IgD-negative memory B cell (primary cell): ENCODE results near the gene NME3. TPM values are rescaled to one million over a fixed set of nuclear protein-coding genes. Genes with fewer than 3 reads are reported as not detected.

ENCODE experiments used
- H3K27ac Mint-ChIP-seq, 3 donors: one replicate each; pipeline ENCODE4 v1.8.0; 2020 to 2022; ENCODE audit warnings: mild to moderate bottlenecking in 3 of 3, mixed read lengths in 3 of 3, moderate library complexity in 1 of 3
- H3K27me3 Mint-ChIP-seq: one replicate; pipeline ENCODE4 v1.8.0; 2021; ENCODE audit warnings: mixed read lengths
- H3K36me3 Mint-ChIP-seq: one replicate; pipeline ENCODE4 v1.8.0; 2020; ENCODE audit warnings: mild to moderate bottlenecking, mixed read lengths
- H3K4me1 Mint-ChIP-seq, 3 donors: one replicate each; pipeline ENCODE4 v1.8.0; 2020 to 2022; ENCODE audit warnings: mixed read lengths in 3 of 3, mild to moderate bottlenecking in 1 of 3
- H3K4me3 Mint-ChIP-seq, 4 donors: one replicate each; pipeline ENCODE4 v1.8.0; 2020 to 2022; ENCODE audit warnings: mild to moderate bottlenecking in 4 of 4, mixed read lengths in 4 of 4, moderate library complexity in 3 of 4
- H3K9me3 Mint-ChIP-seq, 3 donors: one replicate each; pipeline ENCODE4 v1.8.0; 2020 to 2021; ENCODE audit warnings: mixed read lengths in 3 of 3, mild to moderate bottlenecking in 1 of 3
- polyA plus RNA-seq: library from polyadenylated mRNA; unstranded; fragments of 300-500 nt; fragmentation: Illumina TruSeq; gene quantifications from one replicate; pipeline ENCODE4 v1.2.3, GENCODE V29; 2021

The NME3 gene
- 66.1 TPM for polyA plus RNA-seq

DNA sequence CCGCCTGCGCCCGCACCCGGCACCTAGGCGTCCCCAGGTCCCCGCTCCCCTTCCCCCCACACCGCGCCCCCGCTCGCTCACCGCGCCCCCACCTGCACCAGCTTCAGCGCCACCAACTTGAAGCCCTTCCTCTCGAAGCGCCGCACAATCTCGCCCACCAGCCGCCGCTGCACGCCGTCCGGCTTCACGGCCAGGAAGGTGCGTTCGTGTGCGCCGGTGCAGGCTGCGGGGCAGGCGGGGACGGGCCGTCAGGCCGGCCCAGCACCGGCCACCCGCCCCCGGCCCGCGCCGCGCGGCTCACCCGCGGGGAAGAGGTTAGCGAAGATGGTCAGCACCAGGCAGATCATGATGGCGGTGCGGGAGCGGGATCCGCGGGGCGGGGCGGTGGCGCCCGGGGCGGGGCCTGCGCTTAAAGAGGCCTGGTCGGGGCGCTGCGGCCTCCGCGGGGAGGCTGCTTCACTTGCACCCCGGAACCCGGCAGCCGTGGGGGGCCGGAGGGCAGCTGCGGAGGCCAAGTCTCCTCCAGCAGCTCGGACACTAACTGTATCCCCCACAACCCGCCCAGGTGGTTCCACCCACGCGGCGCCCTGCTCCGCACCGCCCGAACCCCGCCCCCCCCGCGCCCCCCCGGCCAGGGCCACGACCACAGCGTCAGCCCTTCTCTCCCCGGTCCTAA, at the start of gene NME3:
Gene NME3, minus strand, starts transcription at position 356 of the 676 bp plus-strand sequence. Its CDS starts 9 bp downstream, at position 347.
- Mint-ChIP-seq H3K27ac (peak within 1 kb of the TSS; percentile 87 to 99 (median 98)), H3K4me3 (peak within 1 kb of the TSS; percentile 94 to 99 (median 95)), H3K27me3 (no peaks in the 10 kb centered on the region), H3K36me3 (no peaks in the 10 kb centered on the region), H3K9me3 (no peaks in the 10 kb centered on the region), H3K4me1 (peaks cover 6 to 13% (median 8%) of the 10 kb centered on the region in 3 donors)

DNA sequence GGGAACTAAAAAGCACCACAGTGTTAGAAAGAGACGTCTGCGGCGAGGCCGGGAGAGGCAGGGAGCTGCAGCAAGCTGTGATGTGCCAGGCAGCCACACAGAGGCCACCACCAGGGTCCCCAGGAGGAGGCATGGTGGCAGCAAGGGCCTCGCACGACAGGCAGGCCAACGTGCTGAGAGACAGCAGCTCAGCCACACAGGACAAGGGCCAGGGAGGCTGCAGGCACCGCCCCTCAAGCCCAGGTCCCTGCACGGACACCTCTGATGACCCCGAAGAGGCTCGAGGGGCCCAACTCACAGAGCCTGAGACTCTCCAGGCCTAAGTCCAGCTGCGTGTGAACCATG, 49.6 kb upstream of the NME3 start:
- no peaks in the 10 kb centered on the region for H3K9me3 Mint-ChIP-seq
- H3K27me3 Mint-ChIP-seq: no peaks in the 10 kb centered on the region
- H3K27ac Mint-ChIP-seq: peak overlapping the region in 1 of 3 donors; percentile 28
- no peak overlapping the region for H3K4me3 Mint-ChIP-seq
- no peaks in the 10 kb centered on the region for H3K36me3 Mint-ChIP-seq
- peaks cover 0 to 13% (median 6%) of the 10 kb centered on the region in 3 donors for H3K4me1 Mint-ChIP-seq

DNA sequence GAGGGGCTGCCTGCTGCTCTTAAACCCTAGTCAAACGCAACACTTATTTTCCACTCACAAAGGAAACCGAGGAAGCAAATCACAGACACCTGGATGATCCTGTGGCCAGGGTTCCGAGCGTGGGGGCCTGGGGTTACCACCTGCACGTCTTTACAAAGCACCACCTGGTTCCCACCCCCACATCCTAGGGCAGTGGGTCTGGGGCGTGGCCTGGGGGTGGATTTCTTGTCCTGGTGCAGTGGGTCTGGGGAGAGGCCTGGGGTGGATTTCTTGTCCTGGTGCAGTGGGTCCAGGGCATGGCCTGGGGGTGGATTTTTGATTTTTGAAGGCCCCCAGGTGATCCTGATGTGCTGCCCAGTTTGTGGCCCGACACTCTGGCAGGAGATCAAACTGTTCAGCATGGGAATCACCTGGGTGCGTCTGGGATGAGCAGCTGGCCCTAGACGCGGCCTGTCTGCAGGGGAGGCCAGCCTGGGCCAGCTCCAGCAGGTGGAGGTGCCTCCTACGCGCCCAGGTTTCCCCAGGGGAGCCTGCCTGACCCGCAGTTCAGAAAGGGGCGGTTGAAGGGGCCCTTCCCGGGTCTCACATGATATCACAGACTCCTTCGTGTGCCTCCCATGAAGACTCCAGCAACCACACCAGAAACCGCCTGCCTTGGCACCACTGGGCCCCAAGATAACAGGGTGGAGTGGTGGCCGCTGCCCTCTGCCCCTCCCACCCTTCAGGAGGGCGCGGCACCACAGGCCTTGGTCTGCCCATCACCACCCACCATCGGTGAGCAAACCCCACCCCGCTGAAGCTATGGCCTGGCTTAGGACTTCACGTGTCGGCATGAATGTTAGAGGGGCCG, 49.0 kb upstream of the NME3 start:
- H3K36me3 Mint-ChIP-seq: peaks cover 2% of the 10 kb centered on the region
- H3K4me3 Mint-ChIP-seq: no peak overlapping the region
- peaks cover 0 to 7% (median 6%) of the 10 kb centered on the region in 3 donors for H3K4me1 Mint-ChIP-seq
- no peaks in the 10 kb centered on the region for H3K27me3 Mint-ChIP-seq
- H3K27ac Mint-ChIP-seq: no peak overlapping the region
- H3K9me3 Mint-ChIP-seq: no peaks in the 10 kb centered on the region

DNA sequence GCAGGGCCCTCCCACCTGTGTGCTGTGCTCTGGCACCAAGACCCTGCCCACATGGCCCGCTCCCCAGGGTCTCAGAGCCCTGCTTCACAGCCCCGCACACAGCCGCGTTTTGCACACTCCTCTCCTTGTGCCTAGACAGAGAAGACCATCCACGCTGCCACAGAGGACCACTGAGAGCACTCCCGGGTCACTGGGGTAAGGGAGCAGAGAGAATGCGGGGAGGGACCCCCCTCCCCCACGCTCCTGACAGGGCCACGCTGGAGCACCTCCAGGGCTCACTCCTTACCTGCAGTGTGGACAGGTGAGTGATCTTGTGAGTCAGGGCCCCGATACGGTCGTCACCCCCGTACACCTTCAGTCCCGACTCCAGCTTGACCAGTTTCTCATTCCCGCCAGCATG, 48.3 kb upstream of the NME3 start:
- H3K27ac Mint-ChIP-seq: no peak overlapping the region
- H3K4me3 Mint-ChIP-seq: peak overlapping the region in 1 of 4 donors; percentile 77
- H3K9me3 Mint-ChIP-seq: no peaks in the 10 kb centered on the region
- peaks cover 2% of the 10 kb centered on the region for H3K36me3 Mint-ChIP-seq
- H3K4me1 Mint-ChIP-seq: peaks cover 0 to 7% (median 6%) of the 10 kb centered on the region in 3 donors
- H3K27me3 Mint-ChIP-seq: no peaks in the 10 kb centered on the region

DNA sequence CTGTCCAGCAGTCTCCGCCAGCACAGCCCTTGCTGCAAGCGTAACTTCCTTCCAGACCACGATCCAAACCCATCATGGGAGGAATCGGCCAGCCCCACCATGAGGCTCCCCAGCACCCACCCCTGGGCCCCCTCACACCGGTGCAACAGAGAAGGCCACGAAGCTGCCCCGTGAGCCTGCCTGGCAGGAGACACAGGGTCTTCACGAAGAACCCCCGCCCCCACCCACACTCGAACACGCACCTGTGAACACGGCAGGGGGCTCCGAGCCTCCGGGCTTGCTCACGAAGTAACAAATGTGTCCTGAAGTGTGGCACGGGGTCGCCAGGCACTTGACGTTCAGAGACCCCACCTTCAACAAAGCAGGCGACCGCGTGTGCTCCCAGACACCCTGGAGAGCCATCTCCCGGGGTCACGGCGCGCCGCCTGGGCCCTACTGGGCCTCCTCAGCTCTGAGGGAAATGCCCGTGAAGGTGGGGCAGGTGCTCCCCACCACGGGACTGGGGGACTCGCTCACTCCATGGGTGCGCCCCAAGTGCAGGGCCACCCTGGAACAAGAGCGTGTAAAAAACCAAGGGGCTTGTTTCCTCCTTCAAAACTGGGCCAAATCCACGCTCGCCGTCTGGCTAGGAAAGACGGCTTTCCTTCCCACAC, 47.7 kb upstream of the NME3 start:
- no peak overlapping the region for H3K4me3 Mint-ChIP-seq
- H3K27ac Mint-ChIP-seq: no peak overlapping the region
- H3K9me3 Mint-ChIP-seq: no peaks in the 10 kb centered on the region
- no peaks in the 10 kb centered on the region for H3K27me3 Mint-ChIP-seq
- H3K4me1 Mint-ChIP-seq: peaks cover 0 to 6% (median 3%) of the 10 kb centered on the region in 3 donors
- peaks cover 2% of the 10 kb centered on the region for H3K36me3 Mint-ChIP-seq

DNA sequence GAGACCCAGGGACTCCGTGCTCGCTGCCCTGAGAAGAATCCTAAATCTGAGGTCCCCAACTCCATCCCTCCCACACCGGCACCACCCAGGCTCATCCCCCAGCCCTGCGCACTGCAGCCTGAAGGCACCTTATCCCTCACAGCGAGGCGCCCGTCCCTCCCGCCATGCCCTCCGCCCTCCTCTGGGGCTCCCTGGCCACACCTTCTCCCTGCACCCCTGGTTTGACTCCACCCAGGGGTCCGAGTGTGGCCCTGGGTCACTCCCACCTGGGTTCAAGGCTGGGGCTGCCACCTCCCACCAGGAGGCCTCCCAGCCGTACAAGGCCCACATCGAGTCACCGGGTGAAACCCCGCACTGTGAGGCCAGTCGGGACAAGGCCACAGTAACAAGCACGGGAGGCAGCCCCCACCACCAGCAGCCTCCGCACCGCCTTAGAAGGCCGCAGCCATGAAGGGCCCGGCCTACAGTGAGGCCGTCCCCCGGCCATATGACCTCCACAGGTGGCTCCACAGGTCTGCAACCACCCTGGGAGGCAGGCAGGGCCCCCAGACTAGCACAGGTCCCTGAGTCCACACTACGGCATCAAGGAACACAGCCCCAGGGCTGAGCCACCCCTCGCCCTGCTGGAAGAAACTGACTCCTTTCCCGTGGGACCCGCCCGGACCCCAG, 47.0 kb upstream of the NME3 start:
- Mint-ChIP-seq H3K27ac (no peak overlapping the region), H3K9me3 (no peaks in the 10 kb centered on the region), H3K4me1 (peaks cover 1 to 2% (median 2%) of the 10 kb centered on the region in 3 donors), H3K4me3 (no peak overlapping the region), H3K36me3 (peaks cover 2% of the 10 kb centered on the region), H3K27me3 (no peaks in the 10 kb centered on the region)

DNA sequence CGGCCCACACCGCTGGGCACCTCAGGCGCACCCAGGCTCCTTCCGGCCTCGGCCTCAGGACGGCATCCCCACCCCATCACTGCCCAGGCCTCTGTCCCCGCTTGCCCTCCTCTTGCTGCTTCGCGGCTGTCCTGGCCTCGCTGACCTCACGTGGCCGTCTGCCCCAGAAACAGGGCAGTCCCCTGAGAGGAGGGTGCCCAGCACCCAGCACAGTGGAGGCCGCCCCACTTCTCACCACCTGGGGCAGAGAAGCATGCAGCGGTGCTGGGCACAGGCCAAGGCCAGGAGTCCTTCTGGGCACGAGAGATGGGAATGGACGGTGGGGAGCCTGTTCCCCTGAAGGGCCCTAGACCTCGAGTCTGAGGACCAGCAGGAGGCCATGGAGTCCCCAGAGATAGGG, 46.4 kb upstream of the NME3 start:
- Mint-ChIP-seq H3K4me3 (no peak overlapping the region), H3K9me3 (no peaks in the 10 kb centered on the region), H3K27me3 (no peaks in the 10 kb centered on the region), H3K27ac (no peak overlapping the region), H3K4me1 (peaks cover 1 to 5% (median 2%) of the 10 kb centered on the region in 3 donors), H3K36me3 (peaks cover 2% of the 10 kb centered on the region)

DNA sequence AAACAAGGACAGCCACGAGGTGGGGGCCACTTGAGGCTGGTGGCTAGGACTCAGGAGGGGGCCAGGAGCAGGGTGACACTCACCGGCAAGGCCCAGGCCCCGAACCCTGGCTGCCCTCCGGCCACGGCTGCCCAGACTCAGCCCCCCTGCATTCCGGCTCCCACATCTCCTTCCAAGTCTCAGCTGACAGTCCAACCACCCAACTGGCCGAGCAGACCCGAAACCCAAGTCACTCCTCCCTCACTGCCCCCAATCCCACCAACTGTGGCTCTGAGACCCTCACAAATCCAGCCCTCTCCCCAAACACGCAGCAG, 45.9 kb upstream of the NME3 start:
- H3K27ac Mint-ChIP-seq: no peak overlapping the region
- H3K36me3 Mint-ChIP-seq: peaks cover 2% of the 10 kb centered on the region
- H3K4me1 Mint-ChIP-seq: peaks cover 1 to 5% (median 2%) of the 10 kb centered on the region in 3 donors

DNA sequence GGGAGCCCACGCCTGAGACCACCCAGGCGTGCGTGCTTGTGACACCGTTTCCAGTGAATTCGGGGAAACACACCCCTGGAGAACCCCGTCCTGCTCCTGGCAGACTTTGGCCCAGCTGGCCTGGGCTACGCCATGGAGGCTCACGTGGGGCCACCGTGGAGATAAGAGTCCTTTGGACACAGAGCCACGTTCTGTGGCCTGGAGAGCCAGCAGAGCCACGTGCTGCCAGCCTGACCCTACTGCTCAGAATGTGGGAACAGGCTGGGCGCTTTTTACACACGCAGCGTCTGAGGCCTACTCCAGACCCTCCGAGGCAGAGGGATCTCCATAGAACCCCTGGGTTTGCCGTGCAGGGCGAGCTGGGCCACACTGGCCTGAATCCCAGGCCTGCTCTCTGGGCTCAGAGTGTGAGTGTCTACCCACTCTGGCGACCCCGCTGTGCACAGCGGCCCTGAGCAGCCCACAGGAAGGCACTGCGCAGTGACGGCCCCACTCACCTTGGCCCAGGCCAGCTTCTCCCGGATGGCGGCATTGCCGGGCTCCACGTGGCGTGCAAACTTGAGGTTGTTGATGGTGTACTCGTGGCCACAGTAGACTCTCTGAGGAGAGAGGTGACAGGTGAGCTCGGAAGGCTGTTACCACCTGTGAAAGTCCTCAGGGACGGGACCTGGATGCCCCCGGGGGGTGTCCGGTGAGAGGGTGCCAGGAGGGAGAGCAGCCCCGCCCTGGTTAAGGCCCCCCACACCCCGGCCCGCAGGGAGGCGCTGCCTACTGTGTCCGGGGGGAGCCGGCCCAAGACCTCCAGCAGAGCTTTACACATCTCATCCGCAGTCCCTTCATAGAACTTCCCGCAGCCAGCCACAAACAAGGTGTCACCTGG, 45.3 kb upstream of the NME3 start:
- H3K4me3 Mint-ChIP-seq: no peak overlapping the region
- H3K4me1 Mint-ChIP-seq: peaks cover 1 to 5% (median 2%) of the 10 kb centered on the region in 3 donors
- no peak overlapping the region for H3K27ac Mint-ChIP-seq
- H3K27me3 Mint-ChIP-seq: no peaks in the 10 kb centered on the region
- H3K9me3 Mint-ChIP-seq: no peaks in the 10 kb centered on the region
- H3K36me3 Mint-ChIP-seq: peaks cover 2% of the 10 kb centered on the region

More for the DNA sequence above, 45.9 kb upstream of the NME3 start:
- Mint-ChIP-seq H3K9me3 (no peaks in the 10 kb centered on the region), H3K4me3 (no peak overlapping the region), H3K27me3 (no peaks in the 10 kb centered on the region)

DNA sequence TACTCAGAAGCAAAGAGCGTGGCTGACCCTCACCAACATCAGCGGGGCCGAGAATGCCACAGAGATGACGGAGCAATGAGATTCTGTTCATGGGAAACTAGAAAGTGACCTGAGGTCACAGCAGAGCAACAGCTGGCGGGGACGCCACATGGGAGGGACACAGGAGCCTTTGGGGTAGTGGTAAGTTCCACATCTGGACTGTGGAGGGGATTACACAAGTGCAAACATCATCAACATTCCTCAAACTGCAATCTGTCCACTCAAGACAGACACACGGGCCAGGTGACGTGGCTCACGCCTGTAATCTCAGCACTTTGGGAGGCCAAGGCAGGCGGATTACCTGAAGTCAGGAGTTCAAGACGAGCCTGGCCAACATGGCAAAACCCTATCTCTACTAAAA, 44.1 kb upstream of the NME3 start:
- Mint-ChIP-seq H3K4me3 (no peak overlapping the region), H3K9me3 (no peaks in the 10 kb centered on the region), H3K4me1 (peaks cover 0 to 5% (median 2%) of the 10 kb centered on the region in 3 donors), H3K36me3 (peaks cover 2% of the 10 kb centered on the region), H3K27me3 (no peaks in the 10 kb centered on the region), H3K27ac (no peak overlapping the region)

DNA sequence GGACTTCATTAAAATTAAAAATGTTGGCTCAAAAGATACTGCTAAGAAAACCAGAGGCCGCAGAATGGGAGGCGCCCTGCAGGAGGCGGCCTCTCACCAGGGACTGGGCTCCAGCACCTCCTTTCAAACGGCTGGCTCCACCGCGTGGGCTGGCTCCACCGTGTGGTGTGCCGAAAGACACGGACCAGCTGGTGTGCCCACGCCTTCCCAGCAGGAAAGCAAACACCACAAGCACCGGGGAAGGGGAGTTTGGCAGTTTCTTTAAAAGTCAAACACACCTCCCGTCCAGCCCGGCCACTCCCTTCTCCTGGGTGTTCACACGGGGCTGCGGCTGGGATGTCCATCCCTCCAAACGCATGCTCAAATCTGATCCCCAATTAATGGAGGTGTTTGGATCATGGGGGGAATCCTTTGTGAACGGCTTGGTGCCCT, 41.4 kb upstream of the NME3 start:
- no peaks in the 10 kb centered on the region for H3K27me3 Mint-ChIP-seq
- H3K36me3 Mint-ChIP-seq: peaks cover 2% of the 10 kb centered on the region
- no peak overlapping the region for H3K27ac Mint-ChIP-seq
- H3K9me3 Mint-ChIP-seq: no peaks in the 10 kb centered on the region
- peaks cover 0 to 5% (median 2%) of the 10 kb centered on the region in 3 donors for H3K4me1 Mint-ChIP-seq
- H3K4me3 Mint-ChIP-seq: no peak overlapping the region

DNA sequence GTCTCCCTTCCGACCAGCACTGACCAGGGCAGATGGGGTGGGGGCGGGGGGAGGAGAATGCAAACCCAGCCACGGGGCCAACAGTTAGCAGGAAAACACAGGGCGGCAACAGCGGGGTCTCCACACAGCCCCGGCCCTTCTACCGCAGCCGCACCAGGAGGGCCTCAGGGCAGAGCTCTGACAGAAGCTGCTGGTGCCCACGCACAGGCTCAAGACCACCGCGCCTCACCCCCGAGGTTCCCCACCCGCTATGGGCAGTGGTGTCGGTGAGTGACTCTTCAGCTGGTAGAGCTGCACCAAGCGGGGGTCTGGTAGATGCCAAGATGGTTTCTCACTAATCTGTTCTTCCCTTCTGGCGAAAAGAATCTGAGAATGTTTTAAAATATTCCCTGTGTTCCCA, 39.2 kb upstream of the NME3 start:
- Mint-ChIP-seq H3K4me1 (peaks cover 0 to 5% (median 2%) of the 10 kb centered on the region in 3 donors), H3K4me3 (no peak overlapping the region), H3K36me3 (peaks cover 9% of the 10 kb centered on the region)

DNA sequence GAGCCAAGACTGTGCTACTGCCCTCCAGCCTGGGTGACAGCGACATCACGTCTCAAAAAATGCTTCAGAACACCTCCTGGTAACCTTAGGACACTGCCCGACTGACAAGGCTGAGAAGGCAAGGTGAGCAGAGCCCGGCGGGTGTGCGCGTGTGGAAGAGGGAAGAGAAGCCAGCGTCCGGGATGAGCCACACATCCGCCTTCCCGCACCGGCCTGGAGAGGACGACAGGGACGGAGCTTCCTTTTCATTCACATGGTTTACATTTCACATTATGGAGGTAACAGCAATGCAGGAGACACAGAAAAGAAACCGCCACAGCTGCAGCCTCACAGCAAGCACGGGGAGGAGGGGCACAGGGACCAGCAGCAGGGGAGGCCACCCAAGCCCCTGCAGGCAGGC, 38.8 kb upstream of the NME3 start:
- Mint-ChIP-seq H3K36me3 (peaks cover 8% of the 10 kb centered on the region), H3K4me1 (peaks cover 0 to 5% (median under 1%) of the 10 kb centered on the region in 3 donors), H3K27ac (no peak overlapping the region), H3K9me3 (peaks cover 0 to 2% (median 0%) of the 10 kb centered on the region in 3 donors), H3K27me3 (no peaks in the 10 kb centered on the region), H3K4me3 (no peak overlapping the region)

More for the DNA sequence above, 39.2 kb upstream of the NME3 start:
- Mint-ChIP-seq H3K9me3 (peaks cover 0 to 2% (median 0%) of the 10 kb centered on the region in 3 donors), H3K27ac (no peak overlapping the region), H3K27me3 (no peaks in the 10 kb centered on the region)

DNA sequence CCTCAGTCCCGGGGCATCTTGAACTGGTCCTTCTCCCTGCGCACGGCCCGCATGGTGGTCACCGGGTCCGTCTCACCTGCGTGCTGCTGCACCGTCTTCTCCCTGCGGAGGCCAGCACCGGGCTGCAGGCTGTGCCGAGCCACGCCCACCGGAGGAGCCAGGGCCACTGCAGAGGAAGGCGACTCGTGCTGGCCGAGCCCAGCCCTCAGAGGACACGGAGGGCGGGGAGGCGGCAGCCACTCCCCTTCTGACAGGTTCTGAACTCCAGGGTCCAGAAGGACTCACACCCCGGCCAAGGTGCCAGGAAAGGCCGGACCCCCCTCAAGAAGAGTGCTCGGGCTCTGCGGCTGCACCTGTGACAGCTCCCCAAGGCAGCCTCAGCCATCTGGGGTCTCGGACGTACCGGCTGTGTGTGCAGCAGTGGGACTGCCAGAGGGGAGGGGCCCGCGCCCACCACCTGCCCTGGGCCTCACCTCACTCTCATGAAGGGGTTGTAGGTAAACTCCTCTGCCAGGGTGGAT, 38.0 kb upstream of the NME3 start:
- Mint-ChIP-seq H3K36me3 (peaks cover 8% of the 10 kb centered on the region), H3K9me3 (peaks cover 0 to 2% (median 0%) of the 10 kb centered on the region in 3 donors), H3K4me3 (no peak overlapping the region), H3K27ac (no peak overlapping the region), H3K27me3 (no peaks in the 10 kb centered on the region), H3K4me1 (peaks cover 0 to 5% (median 0%) of the 10 kb centered on the region in 3 donors)
